CD4-positive, alpha-beta T cell treated with Interleukin-6 for 4 hours (primary cell): Measurements from ENCODE around the gene PIM1.

Experiments used
- DNase-seq: peaks from one replicate; pipeline ENCODE4 v3.0.0-alpha.2; 2020; ENCODE audit warnings: mixed read lengths

The PIM1 gene

GRCh38 chr6:37138856-37139229 is 31.1 kb upstream of the PIM1 start:
- no peak for DNase-seq

GRCh38 chr6:37139230-37139962 is 30.6 kb upstream of the PIM1 start:
- no peak for DNase-seq

- DNase-seq, result no peak
These were observed 29.8 kb upstream of the PIM1 start for GRCh38 chr6:37140145-37140544.

- DNase-seq, result no peak
These were observed 28.5 kb upstream of the PIM1 start for GRCh38 chr6:37141281-37142049.

- DNase-seq, result no peak
These were observed 27.8 kb upstream of the PIM1 start for GRCh38 chr6:37142050-37142614.

GRCh38 chr6:37143585-37143984 is 26.4 kb upstream of the PIM1 start:
- no peak for DNase-seq

GRCh38 chr6:37145443-37145842 is 24.5 kb upstream of the PIM1 start:
- DNase-seq, result no peak

GRCh38 chr6:37146735-37147157 is 23.2 kb upstream of the PIM1 start:
- no peak for DNase-seq

- no peak for DNase-seq
These were observed 20.2 kb upstream of the PIM1 start for GRCh38 chr6:37149745-37150144.

- no peak for DNase-seq
These were observed 19.6 kb upstream of the PIM1 start for GRCh38 chr6:37150314-37150713.

GRCh38 chr6:37155394-37156312 is 14.3 kb upstream of the PIM1 start:
- DNase-seq, result peak; percentile 47

- DNase-seq, result no peak
These were observed 11.4 kb upstream of the PIM1 start for GRCh38 chr6:37158508-37158907.

GRCh38 chr6:37160922-37161778 is 8.8 kb upstream of the PIM1 start:
- no peak for DNase-seq

GRCh38 chr6:37162740-37163139 is 7.2 kb upstream of the PIM1 start:
- no peak for DNase-seq

GRCh38 chr6:37168163-37168758 is 1.7 kb upstream of the PIM1 start:
- no peak for DNase-seq

GRCh38 chr6:37168811-37169495 is 999 bp upstream of the PIM1 start:
- DNase-seq, result peak; percentile 53

- DNase-seq, result peak; percentile 58
These were observed 585 bp downstream of the PIM1 start for GRCh38 chr6:37170273-37171200.

GRCh38 chr6:37171201-37171969 is 1.4 kb downstream of the PIM1 start:
- DNase-seq, result peak; percentile 53
